Neural cell (in vitro differentiated cells): ENCODE data around the gene GSK3B.

Experiments
- CTCF ChIP-seq: fragments of 450-650 bp; IDR thresholded peaks from 2 replicates; pipeline ENCODE4 v1.5.1; 2014; ENCODE audit warnings: antibody characterized with exemption, mild to moderate bottlenecking, moderate library complexity; ENCODE audit not compliant: poor library complexity, severe bottlenecking
- EP300 ChIP-seq: fragments of 450-650 bp; conservative IDR thresholded peaks from 2 replicates; pipeline ENCODE4 v1.6.1; 2014; ENCODE audit warnings: antibody characterized with exemption, mild to moderate bottlenecking, moderate library complexity; ENCODE audit not compliant: poor library complexity, severe bottlenecking
- EZH2 ChIP-seq: fragments of 200-600, 300-800 bp; shearing (Covaris generic), sonication (generic); IDR thresholded peaks from 2 replicates; pipeline ENCODE4 v1.6.1; 2014; ENCODE audit warnings: antibody characterized with exemption, low read length, borderline replicate concordance, mild to moderate bottlenecking; ENCODE audit not compliant: insufficient read depth, poor library complexity, severe bottlenecking
- MXI1 ChIP-seq: fragments of 450-650 bp; conservative IDR thresholded peaks from 2 replicates; pipeline ENCODE4 v1.6.1; 2014; ENCODE audit warnings: antibody characterized with exemption, mild to moderate bottlenecking; ENCODE audit not compliant: poor library complexity, severe bottlenecking
- POLR2AphosphoS5 ChIP-seq: IDR thresholded peaks from 2 replicates; pipeline ENCODE4 v1.6.1; 2012
- RAD21 ChIP-seq: fragments of 450-650 bp; conservative IDR thresholded peaks from 2 replicates; pipeline ENCODE4 v1.6.1; 2014; ENCODE audit warnings: antibody characterized with exemption, mild to moderate bottlenecking, moderate library complexity
- REST ChIP-seq: IDR thresholded peaks from 2 replicates; pipeline ENCODE4 v1.6.1; 2012; ENCODE audit warnings: borderline replicate concordance
- TAF1 ChIP-seq: IDR thresholded peaks from 2 replicates; pipeline ENCODE4 v1.6.1; 2012; ENCODE audit warnings: low read depth

DNA sequence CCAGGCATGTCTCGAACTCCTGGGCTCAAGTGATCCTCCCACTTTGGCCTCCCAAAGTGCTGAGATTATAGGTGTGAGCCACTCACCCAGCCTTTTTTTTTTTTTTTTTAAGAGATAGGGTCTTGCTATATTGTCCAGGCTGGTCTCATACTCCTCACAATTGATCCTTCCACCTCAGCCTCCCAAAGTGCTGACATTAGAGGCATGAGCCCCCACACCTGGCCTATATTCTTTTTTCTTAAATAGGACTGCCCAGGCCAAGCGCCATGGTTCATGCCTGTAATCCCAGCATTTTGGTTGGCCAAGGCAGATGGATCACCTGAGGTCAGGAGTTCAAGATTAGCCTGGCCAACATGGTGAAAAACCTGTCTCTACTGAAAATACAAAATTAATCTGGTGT is 299.8 kb downstream of the GSK3B start:
- TF ChIP-seq CTCF (no peak), EZH2 (no peak), REST (no peak), RAD21 (no peak), EP300 (no peak), POLR2AphosphoS5 (no peak), TAF1 (no peak), MXI1 (no peak)
